ENCODE data around the gene SFTA2. TPM values are rescaled to one million over a fixed set of nuclear protein-coding genes. Genes with fewer than 3 reads are reported as not detected.

Gene SFTA2
- polyA plus RNA-seq, 1 of the 3 experiments (the other 2 are of a cell fraction) = not detected

GRCh38 chr6:30917041-30917440 lies 14.9 kb downstream of the SFTA2 start:
- no peak for TF ChIP-seq SIN3A (IDR thresholded peaks at IDR 0.05; ENCODE audit: borderline replicate concordance, low read depth, low read length)
- TF ChIP-seq REST (IDR thresholded peaks at IDR 0.05; ENCODE audit: low read depth, low read length) = no peak
- TF ChIP-seq TAF1 (IDR thresholded peaks at IDR 0.05; ENCODE audit: borderline replicate concordance, low read depth, low read length) = no peak
- no peak for TF ChIP-seq TCF12 (IDR thresholded peaks at IDR 0.05)
- no peak for TF ChIP-seq CHD2 (IDR thresholded peaks at IDR 0.05; ENCODE audit: low read length, partially characterized antibody)
- TF ChIP-seq ZBTB33 (IDR thresholded peaks at IDR 0.05; ENCODE audit: borderline replicate concordance, low read depth) = no peak
- no peak for TF ChIP-seq MXI1 (IDR thresholded peaks at IDR 0.05; ENCODE audit: low read depth, low read length)
- TF ChIP-seq TEAD4 (IDR thresholded peaks at IDR 0.05; ENCODE audit: borderline replicate concordance, insufficient read depth) = no peak
- no peak for TF ChIP-seq USF2 (IDR thresholded peaks at IDR 0.05; ENCODE audit: borderline replicate concordance, low read depth, low read length)
- TF ChIP-seq CTCF (IDR thresholded peaks at IDR 0.05) = no peak
- TF ChIP-seq NFIC (IDR thresholded peaks at IDR 0.05; ENCODE audit: borderline replicate concordance) = no peak
- no peak for TF ChIP-seq RAD21 (IDR thresholded peaks at IDR 0.05; ENCODE audit: low read length)
- no peak for TF ChIP-seq NRF1 (IDR thresholded peaks at IDR 0.05; ENCODE audit: low read depth, low read length)
- no peak for TF ChIP-seq GATA2 (CRISPR knock-in tag; IDR thresholded peaks at IDR 0.05)
- no peak for TF ChIP-seq EZH2phosphoT487 (IDR thresholded peaks at IDR 0.05; ENCODE audit: borderline replicate concordance, low read depth)
- WGBS (ENCODE audit: low lambda C conversion rate) = 96% methylated on average over 7 of the region's 7 CpGs
- no peak overlapping the region for H3K4me2 ChIP-seq
- H3K36me3 ChIP-seq (replicated peaks in 1 of 2; ENCODE audit: control insufficient read depth in 1 of 2, insufficient read depth in 2 of 2, low read length in 1 of 2) = peaks cover 21 to 37% of the 10 kb centered on the region in 2 experiments
- H3K79me2 ChIP-seq (ENCODE audit: insufficient read depth) = no peaks in the 10 kb centered on the region
- POLR2A ChIA-PET = no interaction called here
- no peak overlapping the region for H3K27ac ChIP-seq (ENCODE audit: low read depth in 2 of 2, low read length in 1 of 2)
- H4K20me1 ChIP-seq (ENCODE audit: insufficient read depth) = no peaks in the 10 kb centered on the region
- no peak overlapping the region for H2AFZ ChIP-seq (ENCODE audit: low read depth)
- CTCF ChIA-PET = interaction anchor here (1.0 to 7.2 kb wide), 4 partner anchors 153 to 238 kb away, joined by 4 to 86 read pairs (median 4); no protein-coding TSS in a partner anchor
- no peaks in the 10 kb centered on the region for H3K9me2 ChIP-seq
- H3K9me3 ChIP-seq = no peaks in the 10 kb centered on the region
- no peak overlapping the region for H3K4me3 ChIP-seq (ENCODE audit: low read depth in 2 of 2, low read length in 1 of 2)
- peaks cover 9 to 18% of the 10 kb centered on the region in 2 experiments; a peak in 3 of 4 replicates for H3K4me1 ChIP-seq (ENCODE audit: control insufficient read depth in 1 of 2, insufficient read depth in 2 of 2, low read depth in 1 of 2, low read length in 1 of 2)
- H3F3A ChIP-seq (replicated peaks; ENCODE audit: insufficient read depth) = peaks cover 8% of the 10 kb centered on the region
- no peaks in the 10 kb centered on the region for H3K27me3 ChIP-seq (ENCODE audit: insufficient read depth)
- no peak overlapping the region for H3K9ac ChIP-seq
- no peak for DNase-seq
